AG04450 (cell line): Measurements from ENCODE around the gene SELENOK. TPM values are rescaled to one million over a fixed set of nuclear protein-coding genes. Genes with fewer than 3 reads are reported as not detected.

Source experiments
- CTCF ChIA-PET: fragments of 300-600, 350-600 bp; formaldehyde crosslinking; extraction: SDS; loops from one replicate; lab custom pipeline; 2022; ENCODE audit warnings: antibody characterized with exemption, inconsistent platforms; lab: Charles Lee
- POLR2A ChIA-PET: fragments of 350-600 bp; formaldehyde crosslinking; extraction: SDS; loops from one replicate; lab custom pipeline; 2021; ENCODE audit warnings: antibody characterized with exemption, inconsistent platforms; lab: Yijun Ruan, JAX
- DNase-seq: peaks from one replicate; pipeline ENCODE4 v3.0.0-alpha.2; 2011; ENCODE audit warnings: low read depth, low spot score
- H3K27ac ChIP-seq: one replicate; pipeline ENCODE4 v1.5.1; 2012; ENCODE audit warnings: low read depth, low read length, control low read depth
- H3K27me3 ChIP-seq: one replicate; pipeline ENCODE4 v1.6.0; 2012; ENCODE audit warnings: low read length; ENCODE audit not compliant: control insufficient read depth, insufficient read depth
- H3K4me3 ChIP-seq: 2 replicates; pipeline ENCODE4 v1.5.1; 2011; ENCODE audit warnings: mild to moderate bottlenecking, low read depth, low read length, control low read depth
- H3K9me3 ChIP-seq: 2 replicates; pipeline ENCODE4 v1.5.1; 2012; ENCODE audit warnings: low read length; ENCODE audit not compliant: control insufficient read depth, insufficient read depth
- polyA plus RNA-seq: library from polyadenylated mRNA; depleted of rRNA; stranded (reverse); fragments of >200 nt; gene quantifications from 2 replicates; pipeline ENCODE4 v1.2.3, GENCODE V29; 2011
- TF ChIP-seq, protein P1 (sequence below): IDR thresholded peaks from 2 replicates; pipeline ENCODE4 v1.5.1; 2011; ENCODE audit warnings: low read depth, low read length, control low read depth, inconsistent platforms

Gene SELENOK
- polyA plus RNA-seq, 1 experiment, result 58.5 TPM

DNA sequence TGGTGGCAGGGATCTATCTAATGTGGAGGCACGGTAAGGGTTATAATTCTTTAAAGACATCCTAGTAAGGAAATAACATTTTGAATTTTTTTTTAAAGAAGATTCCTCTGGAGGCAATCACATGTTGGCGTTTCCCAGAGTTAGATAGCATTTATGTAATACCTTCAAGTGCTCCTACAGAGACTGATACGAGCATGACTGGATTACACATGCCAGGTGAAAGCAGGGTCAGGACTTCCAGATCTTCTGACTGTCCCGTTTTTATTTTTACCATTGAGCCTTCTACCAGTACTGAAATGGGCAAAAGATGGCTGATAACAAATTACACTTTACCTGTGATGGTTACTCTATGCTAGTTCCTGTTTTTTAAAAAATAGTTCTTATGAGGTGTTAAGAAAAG lies 31.5 kb downstream of the SELENOK start:
- POLR2A ChIA-PET, result no interaction called here
- no peak overlapping the region for H3K4me3 ChIP-seq
- no peak overlapping the region for H3K27ac ChIP-seq
- TF ChIP-seq, protein P1, sequence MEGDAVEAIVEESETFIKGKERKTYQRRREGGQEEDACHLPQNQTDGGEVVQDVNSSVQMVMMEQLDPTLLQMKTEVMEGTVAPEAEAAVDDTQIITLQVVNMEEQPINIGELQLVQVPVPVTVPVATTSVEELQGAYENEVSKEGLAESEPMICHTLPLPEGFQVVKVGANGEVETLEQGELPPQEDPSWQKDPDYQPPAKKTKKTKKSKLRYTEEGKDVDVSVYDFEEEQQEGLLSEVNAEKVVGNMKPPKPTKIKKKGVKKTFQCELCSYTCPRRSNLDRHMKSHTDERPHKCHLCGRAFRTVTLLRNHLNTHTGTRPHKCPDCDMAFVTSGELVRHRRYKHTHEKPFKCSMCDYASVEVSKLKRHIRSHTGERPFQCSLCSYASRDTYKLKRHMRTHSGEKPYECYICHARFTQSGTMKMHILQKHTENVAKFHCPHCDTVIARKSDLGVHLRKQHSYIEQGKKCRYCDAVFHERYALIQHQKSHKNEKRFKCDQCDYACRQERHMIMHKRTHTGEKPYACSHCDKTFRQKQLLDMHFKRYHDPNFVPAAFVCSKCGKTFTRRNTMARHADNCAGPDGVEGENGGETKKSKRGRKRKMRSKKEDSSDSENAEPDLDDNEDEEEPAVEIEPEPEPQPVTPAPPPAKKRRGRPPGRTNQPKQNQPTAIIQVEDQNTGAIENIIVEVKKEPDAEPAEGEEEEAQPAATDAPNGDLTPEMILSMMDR, result no peak
- CTCF ChIA-PET, result interaction anchor here (1.0 to 1.5 kb wide), 2 partner anchors 78 to 150 kb away, joined by 3 read pairs; no protein-coding TSS in a partner anchor
- H3K9me3 ChIP-seq, result no peaks in the 10 kb centered on the region
- H3K27me3 ChIP-seq, result no peaks in the 10 kb centered on the region
- DNase-seq, result no peak

DNA sequence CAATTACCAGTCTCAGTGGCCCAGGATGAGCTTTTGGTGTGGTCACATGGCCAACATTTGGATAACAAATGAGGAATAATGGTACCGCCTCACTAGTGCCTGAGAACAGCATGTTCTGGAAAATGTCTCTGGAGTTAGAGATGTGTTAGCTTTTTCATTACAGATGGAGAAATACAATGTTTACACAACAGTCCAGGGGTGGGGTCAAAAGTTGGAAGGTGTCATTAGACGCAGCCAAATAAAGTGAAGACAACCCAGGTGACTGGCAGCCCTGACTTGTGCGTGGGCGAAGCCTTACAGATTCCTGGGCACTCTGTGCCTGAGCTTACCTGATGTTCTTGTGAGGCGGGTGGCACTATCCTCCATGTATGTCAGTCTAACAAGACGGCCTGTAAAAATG lies 32.5 kb downstream of the SELENOK start:
- Histone ChIP-seq H3K4me3 (no peak overlapping the region), H3K9me3 (no peaks in the 10 kb centered on the region), H3K27ac (no peak overlapping the region), H3K27me3 (no peaks in the 10 kb centered on the region)
- ChIA-PET POLR2A (no interaction called here), CTCF (no interaction called here)
- no peak for DNase-seq
- TF ChIP-seq, protein P1, result no peak

DNA sequence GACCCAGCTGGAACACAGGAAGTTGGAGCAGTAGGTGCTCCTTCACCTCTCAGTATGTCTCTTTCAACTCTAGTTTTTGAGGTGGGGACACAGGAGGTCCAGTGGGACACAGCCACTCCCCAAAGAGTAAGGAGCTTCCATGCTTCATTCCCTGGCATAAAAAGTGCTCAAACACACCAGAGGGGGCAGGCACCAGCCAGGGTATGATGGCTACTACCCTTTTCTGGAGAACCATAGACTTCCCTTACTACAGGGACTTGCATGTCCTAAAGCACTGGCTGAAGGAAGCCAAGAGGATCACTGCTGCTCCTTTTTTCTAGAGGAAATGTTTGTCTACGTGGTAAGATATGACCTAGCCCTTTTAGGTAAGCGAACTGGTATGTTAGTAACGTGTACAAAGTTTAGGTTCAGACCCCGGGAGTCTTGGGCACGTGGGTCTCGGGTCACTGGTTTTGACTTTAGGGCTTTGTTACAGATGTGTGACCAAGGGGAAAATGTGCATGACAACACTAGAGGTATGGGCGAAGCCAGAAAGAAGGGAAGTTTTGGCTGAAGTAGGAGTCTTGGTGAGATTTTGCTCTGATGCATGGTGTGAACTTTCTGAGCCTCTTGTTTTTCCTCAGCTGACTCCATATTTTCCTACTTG lies 33.4 kb downstream of the SELENOK start:
- no peak overlapping the region for H3K4me3 ChIP-seq
- no peak for DNase-seq
- TF ChIP-seq, protein P1, result no peak
- ChIA-PET CTCF (interaction anchor here (0.5 kb wide), 1 partner anchor 85 kb away, joined by 7 read pairs; no protein-coding TSS in a partner anchor), POLR2A (no interaction called here)
- no peaks in the 10 kb centered on the region for H3K27me3 ChIP-seq
- no peaks in the 10 kb centered on the region for H3K9me3 ChIP-seq
- no peak overlapping the region for H3K27ac ChIP-seq

DNA sequence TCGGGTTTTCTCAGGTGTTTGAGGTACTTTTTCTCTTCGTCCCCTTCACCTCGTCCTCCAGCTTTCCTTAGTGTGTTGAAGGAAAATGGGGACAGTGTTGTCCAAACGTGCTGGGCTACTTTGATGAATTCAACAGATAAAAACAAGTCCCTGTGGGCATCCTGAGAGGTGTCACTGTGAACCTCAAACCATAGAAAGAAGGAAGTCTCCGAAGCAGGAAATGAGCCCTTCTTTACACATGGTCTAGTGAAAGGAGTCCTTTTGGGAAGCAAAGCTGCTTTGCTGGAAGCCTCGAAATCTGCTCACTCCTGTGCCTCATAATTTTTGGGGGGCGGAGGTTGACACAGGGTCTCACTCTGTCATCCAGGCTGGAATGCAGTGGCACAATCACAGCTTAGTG lies 34.7 kb downstream of the SELENOK start:
- Histone ChIP-seq H3K27me3 (no peaks in the 10 kb centered on the region), H3K4me3 (no peak overlapping the region), H3K9me3 (no peaks in the 10 kb centered on the region), H3K27ac (no peak overlapping the region)
- ChIA-PET CTCF (interaction anchor here (1.3 kb wide), 1 partner anchor 12 kb away, joined by 3 read pairs; no protein-coding TSS in a partner anchor), POLR2A (no interaction called here)
- TF ChIP-seq, protein P1, result no peak
- DNase-seq, result no peak

DNA sequence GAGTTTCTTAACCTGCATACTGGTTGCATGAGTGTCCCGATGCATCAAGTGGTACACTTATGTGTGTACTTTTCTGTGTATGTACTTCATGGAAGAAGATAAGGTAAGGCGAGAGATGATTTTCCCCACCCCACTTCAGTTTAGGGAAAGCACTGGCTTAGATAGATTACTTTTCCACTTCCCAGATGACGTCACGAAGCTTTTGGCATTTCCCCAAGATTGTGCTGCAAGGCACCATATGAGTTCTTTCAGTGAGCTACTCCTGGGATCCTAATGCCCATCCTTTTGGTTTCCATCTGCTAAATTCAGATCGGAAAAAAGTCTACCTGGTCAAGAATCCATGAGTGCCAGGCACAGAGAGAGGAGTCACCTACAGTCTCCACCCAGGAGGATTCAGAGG lies 40.8 kb downstream of the SELENOK start:
- Histone ChIP-seq H3K27ac (no peak overlapping the region), H3K27me3 (peaks cover 28% of the 10 kb centered on the region), H3K4me3 (no peak overlapping the region), H3K9me3 (peaks cover 3% of the 10 kb centered on the region; the same call in 1 of the 2 replicates)
- DNase-seq, result peak; percentile 24
- TF ChIP-seq, protein P1, result no peak
- ChIA-PET POLR2A (no interaction called here), CTCF (no interaction called here)
